Lower leg skin (tissue), 3 donors: ENCODE measurements around the gene SEC61A1.

Source experiments
- CTCF ChIP-seq, 3 donors: fragments of 450-650 bp; IDR thresholded peaks; one replicate each; pipeline ENCODE4 v1.5.1; 2016; ENCODE audit warnings: antibody characterized with exemption in 3 of 3, mild to moderate bottlenecking in 3 of 3, moderate library complexity in 2 of 3
- POLR2A ChIP-seq, 2 donors: fragments of 450-650 bp; IDR thresholded peaks; one replicate each; pipeline ENCODE4 v1.6.1; 2016 to 2017; ENCODE audit warnings: antibody characterized with exemption in 2 of 2, mild to moderate bottlenecking in 1 of 2, moderate library complexity in 1 of 2

GRCh38 chr3:128078875-128079274, 26.6 kb downstream of the SEC61A1 start:
- TF ChIP-seq CTCF (IDR thresholded peaks at IDR 0.05) (no peak), POLR2A (IDR thresholded peaks at IDR 0.05) (no peak)
